Measurements from ENCODE around the gene ADRB2. TPM values are rescaled to one million over a fixed set of nuclear protein-coding genes. Genes with fewer than 3 reads are reported as not detected.

ADRB2 gene
- total RNA-seq, 3 donors from 2014 or later (not counting 1 experiment from before 2014, with no cell fraction given), result 47.1 to 78.9 (median 60.7) TPM

- Histone ChIP-seq H3K9me3 (ENCODE audit: control insufficient read depth, insufficient read depth, low read length) (no peaks in the 10 kb centered on the region), H3K4me3 (ENCODE audit: low read length) (no peak overlapping the region), H3K4me1 (ENCODE audit: control insufficient read depth, insufficient read depth, low read length) (peaks cover 2% of the 10 kb centered on the region), H3K36me3 (ENCODE audit: control insufficient read depth, insufficient read depth, low read length) (no peaks in the 10 kb centered on the region), H3K27ac (ENCODE audit: low read length) (no peak overlapping the region), H3K27me3 (ENCODE audit: control insufficient read depth, insufficient read depth, low read length) (no peaks in the 10 kb centered on the region)
- DNase-seq (no peak), ATAC-seq (no peak)
- Mint-ChIP-seq H3K27ac (no peak overlapping the region), H3K9me3 (no peaks in the 10 kb centered on the region), H3K27me3 (ENCODE audit: low read depth in 2 of 2) (peaks cover 7 to 18% of the 10 kb centered on the region in 2 donors), H3K4me3 (no peak overlapping the region), H3K4me1 (peaks cover 4 to 6% of the 10 kb centered on the region in 2 donors), H3K36me3 (no peaks in the 10 kb centered on the region)
- no peak for TF ChIP-seq CTCF (IDR thresholded peaks at IDR 0.05)
- WGBS (ENCODE audit: insufficient coverage), result 83% methylated on average over 2 of the region's 8 CpGs
- intact Hi-C loops (cut with micrococcal nuclease), result no loop called here
Measured at GRCh38 chr5:148790545-148791333, 35.7 kb upstream of the ADRB2 start.

GRCh38 chr5:148791334-148791667, 35.1 kb upstream of the ADRB2 start:
- no peak overlapping the region for H3K27ac Mint-ChIP-seq
- no peaks in the 10 kb centered on the region for H3K36me3 ChIP-seq (ENCODE audit: control insufficient read depth, insufficient read depth, low read length)
- H3K36me3 Mint-ChIP-seq, result no peaks in the 10 kb centered on the region
- no peak overlapping the region for H3K4me3 ChIP-seq (ENCODE audit: low read length)
- H3K4me3 Mint-ChIP-seq, result no peak overlapping the region
- no peaks in the 10 kb centered on the region for H3K9me3 ChIP-seq (ENCODE audit: control insufficient read depth, insufficient read depth, low read length)
- H3K9me3 Mint-ChIP-seq, result no peaks in the 10 kb centered on the region
- H3K4me1 ChIP-seq (ENCODE audit: control insufficient read depth, insufficient read depth, low read length), result peaks cover 2% of the 10 kb centered on the region
- intact Hi-C loops (cut with micrococcal nuclease), result no loop called here
- no peak overlapping the region for H3K27ac ChIP-seq (ENCODE audit: low read length)
- H3K27me3 Mint-ChIP-seq (ENCODE audit: low read depth in 2 of 2), result peaks cover 7 to 18% of the 10 kb centered on the region in 2 donors
- no peak for DNase-seq
- no peak for ATAC-seq
- H3K27me3 ChIP-seq (ENCODE audit: control insufficient read depth, insufficient read depth, low read length), result no peaks in the 10 kb centered on the region
- H3K4me1 Mint-ChIP-seq, result peaks cover 4 to 6% of the 10 kb centered on the region in 2 donors
- TF ChIP-seq CTCF (IDR thresholded peaks at IDR 0.05), result no peak

GRCh38 chr5:148791696-148792095, 34.7 kb upstream of the ADRB2 start:
- no peak overlapping the region for H3K27ac Mint-ChIP-seq
- no peaks in the 10 kb centered on the region for H3K9me3 ChIP-seq (ENCODE audit: control insufficient read depth, insufficient read depth, low read length)
- no peaks in the 10 kb centered on the region for H3K36me3 Mint-ChIP-seq
- intact Hi-C loops (cut with micrococcal nuclease), result no loop called here
- peaks cover 4 to 6% of the 10 kb centered on the region in 2 donors for H3K4me1 Mint-ChIP-seq
- H3K4me3 Mint-ChIP-seq, result no peak overlapping the region
- H3K9me3 Mint-ChIP-seq, result no peaks in the 10 kb centered on the region
- 78% methylated on average over 1 of the region's 2 CpGs for WGBS (ENCODE audit: insufficient coverage)
- ATAC-seq (no peak), DNase-seq (no peak)
- no peaks in the 10 kb centered on the region for H3K36me3 ChIP-seq (ENCODE audit: control insufficient read depth, insufficient read depth, low read length)
- no peaks in the 10 kb centered on the region for H3K27me3 ChIP-seq (ENCODE audit: control insufficient read depth, insufficient read depth, low read length)
- peaks cover 2% of the 10 kb centered on the region for H3K4me1 ChIP-seq (ENCODE audit: control insufficient read depth, insufficient read depth, low read length)
- peaks cover 7 to 18% of the 10 kb centered on the region in 2 donors for H3K27me3 Mint-ChIP-seq (ENCODE audit: low read depth in 2 of 2)
- H3K4me3 ChIP-seq (ENCODE audit: low read length), result no peak overlapping the region
- no peak for TF ChIP-seq CTCF (IDR thresholded peaks at IDR 0.05)
- no peak overlapping the region for H3K27ac ChIP-seq (ENCODE audit: low read length)

GRCh38 chr5:148792744-148793143, 33.7 kb upstream of the ADRB2 start:
- H3K36me3 Mint-ChIP-seq, result no peaks in the 10 kb centered on the region
- ATAC-seq (no peak), DNase-seq (no peak)
- intact Hi-C loops (cut with micrococcal nuclease), result no loop called here
- H3K4me1 Mint-ChIP-seq, result peaks cover 4 to 6% of the 10 kb centered on the region in 2 donors
- no peaks in the 10 kb centered on the region for H3K9me3 Mint-ChIP-seq
- H3K27me3 ChIP-seq (ENCODE audit: control insufficient read depth, insufficient read depth, low read length), result no peaks in the 10 kb centered on the region
- H3K9me3 ChIP-seq (ENCODE audit: control insufficient read depth, insufficient read depth, low read length), result no peaks in the 10 kb centered on the region
- WGBS (ENCODE audit: insufficient coverage), result 64% methylated on average over 4 of the region's 4 CpGs
- H3K27ac Mint-ChIP-seq, result no peak overlapping the region
- no peak overlapping the region for H3K4me3 ChIP-seq (ENCODE audit: low read length)
- no peak overlapping the region for H3K4me3 Mint-ChIP-seq
- peaks cover 2% of the 10 kb centered on the region for H3K4me1 ChIP-seq (ENCODE audit: control insufficient read depth, insufficient read depth, low read length)
- no peak overlapping the region for H3K27ac ChIP-seq (ENCODE audit: low read length)
- H3K36me3 ChIP-seq (ENCODE audit: control insufficient read depth, insufficient read depth, low read length), result no peaks in the 10 kb centered on the region
- H3K27me3 Mint-ChIP-seq (ENCODE audit: low read depth in 2 of 2), result peaks cover 7 to 18% of the 10 kb centered on the region in 2 donors
- no peak for TF ChIP-seq CTCF (IDR thresholded peaks at IDR 0.05)
